Thoracic aorta (tissue), 2 donors: Measurements from ENCODE around the gene CCNL2. TPM values are rescaled to one million over a fixed set of nuclear protein-coding genes. Genes with fewer than 3 reads are reported as not detected.

Experiments used
- ATAC-seq: fragments of 150-250 bp; one replicate; pipeline ENCODE4 v1.8.0; 2017; ENCODE audit warnings: low read depth; ENCODE audit not compliant: insufficient number of reproducible peaks, low FRiP score
- DNase-seq: peaks from one replicate; pipeline ENCODE4 v3.0.0-alpha.2; 2020; ENCODE audit warnings: low spot score
- H3K27ac ChIP-seq, 2 donors: fragments of 200-600 bp; sonication (generic); 1 replicate in 1 of 2; 2 replicates in 1 of 2; pipeline ENCODE4 v1.5.1; 2016; ENCODE audit warnings: mild to moderate bottlenecking in 2 of 2, moderate library complexity in 2 of 2
- H3K27me3 ChIP-seq: fragments of 200-600 bp; sonication (generic); replicated peaks from 2 replicates; pipeline ENCODE4 v1.6.0; 2016; ENCODE audit warnings: mild to moderate bottlenecking; ENCODE audit not compliant: insufficient read depth
- H3K36me3 ChIP-seq: fragments of 200-600 bp; sonication (generic); one replicate; pipeline ENCODE4 v1.5.1; 2016
- H3K4me1 ChIP-seq, 2 donors: fragments of 200-600 bp; sonication (generic); 1 replicate in 1 of 2; 2 replicates in 1 of 2; pipeline versions ENCODE4 v1.5.1 to v1.6.0; 2016; ENCODE audit warnings: low read depth in 2 of 2, mild to moderate bottlenecking in 1 of 2; ENCODE audit not compliant: control insufficient read depth in 1 of 2
- H3K4me3 ChIP-seq: fragments of 200-600 bp; sonication (generic); 2 replicates; pipeline ENCODE4 v1.5.1; 2016; ENCODE audit warnings: mild to moderate bottlenecking
- H3K9me3 ChIP-seq: fragments of 200-600 bp; sonication (generic); 2 replicates; pipeline ENCODE4 v1.5.1; 2016
- CTCF ChIP-seq: fragments of 200-600 bp; sonication (generic); IDR thresholded peaks from one replicate; pipeline ENCODE4 v1.5.1; 2019; ENCODE audit warnings: antibody characterized with exemption
- total RNA-seq, 2 donors: library from RNA; depleted of rRNA; stranded (reverse); fragments of >200 nt; gene quantifications; one replicate each; pipeline versions ENCODE4 v1.1.0 to v1.2.3, GENCODE V29; 2016

CCNL2 gene
- total RNA-seq, 2 donors from 2014 or later = 214 to 313 TPM

DNA sequence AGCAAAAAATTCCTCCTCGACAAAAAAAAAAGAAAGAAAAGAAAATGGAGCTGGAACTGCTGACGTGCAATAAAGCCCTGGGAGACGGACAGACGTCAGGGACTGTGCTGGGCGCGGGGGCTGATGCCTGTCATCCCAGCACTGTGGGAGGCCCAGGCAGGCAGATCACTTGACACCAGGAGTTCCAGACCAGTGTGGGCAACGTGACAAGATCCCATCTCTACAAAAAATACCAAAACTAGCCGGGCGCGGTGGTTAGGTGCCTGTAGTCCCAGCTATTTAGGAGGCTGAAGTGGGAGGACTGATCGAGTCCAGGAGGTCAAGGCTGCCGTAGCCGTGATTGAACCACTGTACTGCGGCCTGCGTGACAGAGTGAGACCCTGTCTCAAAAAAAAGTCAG, 25.6 kb upstream of the CCNL2 start:
- Histone ChIP-seq H3K36me3 (no peaks in the 10 kb centered on the region), H3K27ac (no peak overlapping the region), H3K4me1 (peaks cover 0 to 6% of the 10 kb centered on the region in 2 donors), H3K27me3 (no peaks in the 10 kb centered on the region), H3K9me3 (no peaks in the 10 kb centered on the region), H3K4me3 (no peak overlapping the region)
- DNase-seq = no peak
- no peak for ATAC-seq
- TF ChIP-seq CTCF = no peak

- no peak overlapping the region for H3K27ac ChIP-seq
- no peaks in the 10 kb centered on the region for H3K9me3 ChIP-seq
- H3K36me3 ChIP-seq = no peaks in the 10 kb centered on the region
- H3K27me3 ChIP-seq = no peaks in the 10 kb centered on the region
- ATAC-seq (no peak), DNase-seq (no peak)
- H3K4me1 ChIP-seq = peaks cover 0 to 3% of the 10 kb centered on the region in 2 donors
- H3K4me3 ChIP-seq = no peak overlapping the region
- no peak for TF ChIP-seq CTCF
Observed at GRCh38 chr1:1423245-1423597, 24.1 kb upstream of the CCNL2 start.

DNA sequence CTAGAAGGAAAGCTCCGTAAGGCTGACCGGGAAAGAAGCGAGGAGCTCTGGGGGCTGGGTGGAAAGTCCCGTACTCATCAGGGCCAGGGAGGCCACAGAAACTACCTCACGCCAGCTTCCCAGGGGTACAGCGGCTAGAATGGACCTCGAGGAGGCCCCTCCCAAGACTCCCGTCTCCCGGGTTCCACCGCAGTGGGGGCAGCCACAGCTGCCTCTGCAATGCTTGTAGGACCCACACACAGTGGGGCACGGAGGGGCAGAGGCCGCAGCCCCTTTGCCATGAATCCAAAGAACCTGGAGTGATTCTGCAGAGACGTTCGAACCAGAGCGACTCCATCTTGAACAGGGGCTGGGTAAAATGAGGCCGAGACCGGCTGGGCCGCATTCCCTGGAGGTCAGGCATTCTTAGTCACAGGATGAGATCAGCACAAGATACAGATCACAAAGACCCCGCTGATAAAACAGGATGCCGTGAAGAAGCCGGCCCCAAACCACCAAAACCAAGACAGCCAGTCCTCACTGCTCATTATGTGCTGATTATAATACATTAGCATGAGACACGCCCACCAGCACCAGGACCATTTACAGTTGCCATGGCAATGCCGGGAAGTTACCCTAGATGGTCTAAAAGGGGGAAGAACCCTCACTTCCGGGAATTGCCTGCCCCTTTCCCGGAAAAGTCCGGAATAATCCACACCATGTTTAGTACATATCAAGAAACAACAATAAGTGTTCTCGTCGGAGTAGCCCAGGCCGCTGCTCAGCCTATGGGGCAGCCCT, 23.5 kb upstream of the CCNL2 start:
- no peaks in the 10 kb centered on the region for H3K9me3 ChIP-seq
- no peak for TF ChIP-seq CTCF
- no peaks in the 10 kb centered on the region for H3K27me3 ChIP-seq
- H3K4me1 ChIP-seq = peaks cover 0 to 3% of the 10 kb centered on the region in 2 donors
- no peak overlapping the region for H3K27ac ChIP-seq
- ATAC-seq = no peak
- H3K4me3 ChIP-seq = no peak overlapping the region
- no peak for DNase-seq
- H3K36me3 ChIP-seq = no peaks in the 10 kb centered on the region

GRCh38 chr1:1421907-1422464, 22.9 kb upstream of the CCNL2 start:
- no peaks in the 10 kb centered on the region for H3K9me3 ChIP-seq
- no peak for TF ChIP-seq CTCF
- DNase-seq (no peak), ATAC-seq (no peak)
- H3K27me3 ChIP-seq = no peaks in the 10 kb centered on the region
- no peak overlapping the region for H3K27ac ChIP-seq
- H3K4me3 ChIP-seq = no peak overlapping the region
- H3K36me3 ChIP-seq = no peaks in the 10 kb centered on the region
- no peaks in the 10 kb centered on the region for H3K4me1 ChIP-seq

GRCh38 chr1:1421147-1421906, 22.2 kb upstream of the CCNL2 start, which contains the start of gene ANKRD65:
Gene ANKRD65 (minus strand): TSS chr1:1421276. CDS start chr1:1421005, 271 bp downstream.
- Histone ChIP-seq H3K27ac (no peak within 1 kb of the TSS), H3K9me3 (no peaks in the 10 kb centered on the region), H3K27me3 (no peaks in the 10 kb centered on the region), H3K4me3 (no peak within 1 kb of the TSS), H3K4me1 (no peaks in the 10 kb centered on the region), H3K36me3 (no peaks in the 10 kb centered on the region)
- no peak for TF ChIP-seq CTCF
- DNase-seq = no peak
- no peak for ATAC-seq
